Cardiac fibroblast (primary cell): ENCODE results near the gene SUPT20HL1.

ENCODE experiments used
- DNase-seq, 2 donors: peaks; one replicate each; pipeline versions ENCODE4 v3.0.0 to v3.0.0-alpha.2; 2010; ENCODE audit warnings: low read depth in 2 of 2
- H3K4me3 ChIP-seq, 2 donors: replicated peaks in 1 of 2; 1 replicate in 1 of 2; 2 replicates in 1 of 2; pipeline ENCODE4 v1.5.1; 2011; ENCODE audit warnings: low read depth in 2 of 2, low read length in 2 of 2, mild to moderate bottlenecking in 2 of 2, moderate library complexity in 1 of 2
- CTCF ChIP-seq: IDR thresholded peaks from one replicate; pipeline ENCODE4 v1.5.1; 2011; ENCODE audit warnings: low read depth, mild to moderate bottlenecking, low read length, inconsistent platforms

SUPT20HL1 gene

GRCh38 chrX:24398766-24399165 lies 38.3 kb downstream of the SUPT20HL1 start:
- DNase-seq: no peak
- no peak for TF ChIP-seq CTCF
- no peak overlapping the region for H3K4me3 ChIP-seq

GRCh38 chrX:24399550-24399949 lies 39.1 kb downstream of the SUPT20HL1 start:
- DNase-seq: no peak
- no peak for TF ChIP-seq CTCF
- no peak overlapping the region for H3K4me3 ChIP-seq

- DNase-seq: no peak
- TF ChIP-seq CTCF: no peak
- H3K4me3 ChIP-seq: no peak overlapping the region
These were observed 45.5 kb downstream of the SUPT20HL1 start for GRCh38 chrX:24405959-24406358.
